Measurements from ENCODE around the gene SORCS2.

The SORCS2 gene

DNA sequence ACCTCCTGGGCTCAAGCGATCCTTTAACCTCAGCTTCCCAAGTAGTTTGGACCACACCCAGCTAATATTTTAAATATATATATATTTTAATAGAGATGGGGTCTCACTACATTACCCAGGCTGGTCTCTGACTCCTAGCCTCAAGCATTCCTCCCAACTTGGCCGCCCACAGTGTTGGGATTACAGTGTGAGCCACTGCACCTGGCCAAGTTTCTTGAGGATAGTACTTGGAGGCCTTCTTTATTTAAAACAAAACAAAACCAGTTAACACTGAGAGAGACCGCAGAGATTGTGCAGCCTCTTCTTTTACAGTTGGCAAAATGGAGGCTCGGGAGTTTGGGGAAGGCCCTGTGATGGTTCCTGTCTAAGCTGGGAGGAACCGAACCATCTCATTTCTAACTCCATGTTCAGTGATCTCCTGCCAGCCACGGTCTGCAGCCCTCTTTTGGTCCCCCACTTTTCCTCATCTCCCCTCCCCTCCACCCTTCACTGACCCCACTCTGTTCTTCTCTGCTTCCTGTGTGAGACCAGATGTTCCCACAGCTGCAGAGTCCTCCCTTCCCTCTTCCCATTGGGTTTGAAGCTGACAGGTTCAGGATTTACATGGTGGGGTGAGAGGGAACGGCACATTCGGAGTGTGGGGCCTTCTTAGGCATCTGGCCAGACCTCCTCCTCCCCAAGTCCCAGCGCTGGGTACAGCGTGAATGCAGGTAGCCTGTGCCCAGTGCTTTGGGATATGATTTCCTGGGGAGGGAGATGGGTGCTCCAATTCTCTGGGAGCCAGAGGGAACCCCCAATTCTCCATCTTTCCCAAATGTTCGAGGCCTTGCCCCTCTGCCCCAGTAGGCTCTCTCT, 1.4 kb upstream of the SORCS2 start:
- no peak overlapping the region for H3K4me2 ChIP-seq (ENCODE audit: low read length)

GRCh38 chr4:7191546-7192251, 639 bp upstream of the SORCS2 start:
- H3K9me3 ChIP-seq (ENCODE audit: insufficient read depth, low read length), result no peaks in the 10 kb centered on the region
- peaks cover 12% of the 10 kb centered on the region for H3K27me3 ChIP-seq (ENCODE audit: low read depth, low read length)
- no peak overlapping the region for H3K27ac ChIP-seq (ENCODE audit: low read length)
- H3K9ac ChIP-seq (ENCODE audit: low read length), result no peak overlapping the region
- H3K4me3 ChIP-seq (ENCODE audit: low read length), result no peak overlapping the region
- no peak overlapping the region for H2AFZ ChIP-seq (ENCODE audit: low read depth, low read length)
- H4K20me1 ChIP-seq (ENCODE audit: insufficient read depth, low read length), result no peaks in the 10 kb centered on the region
- H3K79me2 ChIP-seq (ENCODE audit: low read length), result no peaks in the 10 kb centered on the region
- no peak overlapping the region for H3K4me2 ChIP-seq (ENCODE audit: low read length)
- H3K36me3 ChIP-seq (replicated peaks; ENCODE audit: low read depth, low read length), result no peaks in the 10 kb centered on the region
- no peaks in the 10 kb centered on the region for H3K4me1 ChIP-seq (ENCODE audit: low read length)
- TF ChIP-seq EZH2phosphoT487 (IDR thresholded peaks at IDR 0.05; ENCODE audit: low read depth) (no peak), CTCF (IDR thresholded peaks at IDR 0.05; ENCODE audit: low read depth, low read length) (no peak)

More for the DNA sequence above, 1.4 kb upstream of the SORCS2 start:
- H3K9ac ChIP-seq (ENCODE audit: low read length), result no peak overlapping the region
- no peak overlapping the region for H3K27ac ChIP-seq (ENCODE audit: low read length)
- no peaks in the 10 kb centered on the region for H3K79me2 ChIP-seq (ENCODE audit: low read length)
- H3K27me3 ChIP-seq (ENCODE audit: low read depth, low read length), result peaks cover 7% of the 10 kb centered on the region
- no peaks in the 10 kb centered on the region for H4K20me1 ChIP-seq (ENCODE audit: insufficient read depth, low read length)
- no peak overlapping the region for H2AFZ ChIP-seq (ENCODE audit: low read depth, low read length)
- no peaks in the 10 kb centered on the region for H3K9me3 ChIP-seq (ENCODE audit: insufficient read depth, low read length)
- TF ChIP-seq CTCF (IDR thresholded peaks at IDR 0.05; ENCODE audit: low read depth, low read length) (no peak), EZH2phosphoT487 (IDR thresholded peaks at IDR 0.05; ENCODE audit: low read depth) (no peak)
- no peaks in the 10 kb centered on the region for H3K4me1 ChIP-seq (ENCODE audit: low read length)
- no peak overlapping the region for H3K4me3 ChIP-seq (ENCODE audit: low read length)
- no peaks in the 10 kb centered on the region for H3K36me3 ChIP-seq (replicated peaks; ENCODE audit: low read depth, low read length)

DNA sequence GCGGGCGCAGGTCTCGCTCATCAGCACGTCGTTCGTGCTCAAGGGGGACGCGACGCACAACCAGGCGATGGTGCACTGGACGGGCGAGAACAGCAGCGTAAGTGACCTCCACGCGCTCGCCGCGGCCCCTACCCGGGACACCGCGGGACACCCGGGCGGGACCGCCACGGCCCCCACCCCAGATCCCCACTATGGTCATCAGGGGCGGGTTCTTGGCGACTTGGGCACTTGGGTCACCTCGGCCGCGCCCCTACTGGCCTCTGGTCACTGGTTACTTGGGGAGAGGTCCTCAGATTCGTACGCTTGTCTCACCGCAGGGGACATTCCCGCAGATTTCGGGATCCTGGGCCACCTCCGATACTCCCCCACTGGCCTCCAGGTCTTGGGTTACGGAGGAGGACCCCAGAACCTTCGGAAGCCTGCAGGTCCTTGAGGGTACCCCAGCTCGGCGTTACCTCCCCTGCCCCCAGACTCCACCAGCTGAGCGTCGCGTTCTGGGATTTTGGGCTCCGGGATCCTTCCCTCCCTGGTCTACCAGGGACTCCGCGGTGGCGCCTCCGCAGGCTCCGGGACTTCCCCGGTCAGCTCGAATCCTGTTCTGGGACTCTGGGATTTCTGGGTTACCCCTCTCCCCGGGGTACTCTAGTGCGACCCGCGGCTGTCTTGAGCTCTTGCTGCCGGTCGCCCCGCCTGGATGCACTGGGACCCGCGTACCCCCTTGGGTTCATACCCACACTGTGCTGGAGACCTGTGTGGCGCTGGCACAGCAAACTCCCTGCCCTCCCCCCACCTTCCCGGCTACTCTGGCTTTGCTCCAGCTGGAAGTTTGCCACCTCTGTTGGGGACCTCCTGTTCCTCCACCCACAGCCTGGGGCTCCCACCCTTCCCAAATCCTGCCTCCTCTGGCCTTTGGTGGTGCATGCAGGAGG, 956 bp downstream of the SORCS2 start:
- no peaks in the 10 kb centered on the region for H3K4me1 ChIP-seq (ENCODE audit: low read length)
- H3K27ac ChIP-seq (ENCODE audit: low read length), result no peak overlapping the region
- no peak overlapping the region for H2AFZ ChIP-seq (ENCODE audit: low read depth, low read length)
- no peak overlapping the region for H3K4me2 ChIP-seq (ENCODE audit: low read length)
- no peaks in the 10 kb centered on the region for H3K9me3 ChIP-seq (ENCODE audit: insufficient read depth, low read length)
- TF ChIP-seq EZH2phosphoT487 (IDR thresholded peaks at IDR 0.05; ENCODE audit: low read depth) (no peak), CTCF (IDR thresholded peaks at IDR 0.05; ENCODE audit: low read depth, low read length) (no peak)
- H3K79me2 ChIP-seq (ENCODE audit: low read length), result no peaks in the 10 kb centered on the region
- peaks cover 24% of the 10 kb centered on the region for H3K27me3 ChIP-seq (ENCODE audit: low read depth, low read length)
- H4K20me1 ChIP-seq (ENCODE audit: insufficient read depth, low read length), result no peaks in the 10 kb centered on the region
- no peak overlapping the region for H3K9ac ChIP-seq (ENCODE audit: low read length)
- H3K4me3 ChIP-seq (ENCODE audit: low read length), result no peak overlapping the region
- no peaks in the 10 kb centered on the region for H3K36me3 ChIP-seq (replicated peaks; ENCODE audit: low read depth, low read length)
